AG04450 (cell line): ENCODE data around the gene FAAP20. TPM values are rescaled to one million over a fixed set of nuclear protein-coding genes. Genes with fewer than 3 reads are reported as not detected.

Experiments used
- CTCF ChIA-PET: fragments of 300-600, 350-600 bp; formaldehyde crosslinking; extraction: SDS; loops from one replicate; lab custom pipeline; 2022; ENCODE audit warnings: antibody characterized with exemption, inconsistent platforms; lab: Charles Lee
- POLR2A ChIA-PET: fragments of 350-600 bp; formaldehyde crosslinking; extraction: SDS; loops from one replicate; lab custom pipeline; 2021; ENCODE audit warnings: antibody characterized with exemption, inconsistent platforms; lab: Yijun Ruan, JAX
- DNase-seq: peaks from one replicate; pipeline ENCODE4 v3.0.0-alpha.2; 2011; ENCODE audit warnings: low read depth, low spot score
- H3K27ac ChIP-seq: one replicate; pipeline ENCODE4 v1.5.1; 2012; ENCODE audit warnings: low read depth, low read length, control low read depth
- H3K27me3 ChIP-seq: one replicate; pipeline ENCODE4 v1.6.0; 2012; ENCODE audit warnings: low read length; ENCODE audit not compliant: control insufficient read depth, insufficient read depth
- H3K4me3 ChIP-seq: 2 replicates; pipeline ENCODE4 v1.5.1; 2011; ENCODE audit warnings: mild to moderate bottlenecking, low read depth, low read length, control low read depth
- H3K9me3 ChIP-seq: 2 replicates; pipeline ENCODE4 v1.5.1; 2012; ENCODE audit warnings: low read length; ENCODE audit not compliant: control insufficient read depth, insufficient read depth
- polyA plus RNA-seq: library from polyadenylated mRNA; depleted of rRNA; stranded (reverse); fragments of >200 nt; gene quantifications from 2 replicates; pipeline ENCODE4 v1.2.3, GENCODE V29; 2011
- TF ChIP-seq, protein P1 (sequence below): IDR thresholded peaks from 2 replicates; pipeline ENCODE4 v1.5.1; 2011; ENCODE audit warnings: low read depth, low read length, control low read depth, inconsistent platforms

FAAP20 gene
- polyA plus RNA-seq, 1 experiment, result 9.7 TPM

DNA sequence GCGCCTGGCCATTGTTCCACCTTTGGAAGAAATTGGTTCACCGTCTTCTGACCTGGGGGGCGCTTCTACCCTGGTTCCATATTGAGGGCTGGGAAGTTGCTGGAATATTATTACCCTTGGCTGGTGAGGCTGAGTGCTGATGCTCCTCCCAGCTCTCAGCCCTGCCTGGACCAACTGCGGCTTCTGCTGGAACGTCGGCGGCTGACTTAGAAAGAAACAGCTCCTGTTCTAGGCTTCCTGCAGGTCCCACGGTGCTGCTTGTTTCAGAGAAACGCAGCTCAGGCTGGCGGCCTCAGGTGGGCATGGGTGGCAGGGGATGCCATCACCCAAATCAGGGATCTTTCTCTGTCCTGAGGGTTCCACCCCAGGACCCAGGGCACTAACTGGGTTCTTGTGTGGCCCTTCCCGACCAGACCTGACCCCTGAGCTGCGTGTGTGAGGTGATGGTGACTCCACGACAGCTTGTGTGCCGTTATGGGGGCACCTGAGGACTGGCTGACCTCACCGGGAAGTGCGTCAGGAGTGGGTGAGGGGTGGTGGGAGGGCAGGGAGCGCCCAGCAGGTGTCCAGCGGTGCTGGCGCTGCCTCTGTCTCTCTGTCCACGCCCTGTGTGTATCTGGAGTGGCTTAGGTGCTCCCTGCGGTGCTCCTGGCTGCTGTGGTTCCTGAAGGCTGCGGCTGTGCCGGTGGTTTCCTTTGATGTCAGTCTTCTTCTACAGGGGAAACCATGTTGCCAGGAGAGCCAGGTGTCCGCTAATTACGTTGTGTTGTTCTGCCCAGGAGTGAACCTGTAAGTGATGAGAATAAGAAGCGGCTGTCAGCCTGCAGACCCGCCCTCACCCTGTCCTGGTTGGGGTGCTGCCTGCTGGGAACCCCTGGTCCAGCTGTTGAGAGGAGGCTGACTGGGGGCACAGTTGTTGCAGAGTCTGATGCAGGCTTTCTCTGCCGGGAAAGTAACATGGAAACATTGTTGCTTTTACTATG, 42.4 kb upstream of the FAAP20 start:
- DNase-seq, result no peak
- TF ChIP-seq, protein P1, sequence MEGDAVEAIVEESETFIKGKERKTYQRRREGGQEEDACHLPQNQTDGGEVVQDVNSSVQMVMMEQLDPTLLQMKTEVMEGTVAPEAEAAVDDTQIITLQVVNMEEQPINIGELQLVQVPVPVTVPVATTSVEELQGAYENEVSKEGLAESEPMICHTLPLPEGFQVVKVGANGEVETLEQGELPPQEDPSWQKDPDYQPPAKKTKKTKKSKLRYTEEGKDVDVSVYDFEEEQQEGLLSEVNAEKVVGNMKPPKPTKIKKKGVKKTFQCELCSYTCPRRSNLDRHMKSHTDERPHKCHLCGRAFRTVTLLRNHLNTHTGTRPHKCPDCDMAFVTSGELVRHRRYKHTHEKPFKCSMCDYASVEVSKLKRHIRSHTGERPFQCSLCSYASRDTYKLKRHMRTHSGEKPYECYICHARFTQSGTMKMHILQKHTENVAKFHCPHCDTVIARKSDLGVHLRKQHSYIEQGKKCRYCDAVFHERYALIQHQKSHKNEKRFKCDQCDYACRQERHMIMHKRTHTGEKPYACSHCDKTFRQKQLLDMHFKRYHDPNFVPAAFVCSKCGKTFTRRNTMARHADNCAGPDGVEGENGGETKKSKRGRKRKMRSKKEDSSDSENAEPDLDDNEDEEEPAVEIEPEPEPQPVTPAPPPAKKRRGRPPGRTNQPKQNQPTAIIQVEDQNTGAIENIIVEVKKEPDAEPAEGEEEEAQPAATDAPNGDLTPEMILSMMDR, result no peak
- CTCF ChIA-PET, result no interaction called here

DNA sequence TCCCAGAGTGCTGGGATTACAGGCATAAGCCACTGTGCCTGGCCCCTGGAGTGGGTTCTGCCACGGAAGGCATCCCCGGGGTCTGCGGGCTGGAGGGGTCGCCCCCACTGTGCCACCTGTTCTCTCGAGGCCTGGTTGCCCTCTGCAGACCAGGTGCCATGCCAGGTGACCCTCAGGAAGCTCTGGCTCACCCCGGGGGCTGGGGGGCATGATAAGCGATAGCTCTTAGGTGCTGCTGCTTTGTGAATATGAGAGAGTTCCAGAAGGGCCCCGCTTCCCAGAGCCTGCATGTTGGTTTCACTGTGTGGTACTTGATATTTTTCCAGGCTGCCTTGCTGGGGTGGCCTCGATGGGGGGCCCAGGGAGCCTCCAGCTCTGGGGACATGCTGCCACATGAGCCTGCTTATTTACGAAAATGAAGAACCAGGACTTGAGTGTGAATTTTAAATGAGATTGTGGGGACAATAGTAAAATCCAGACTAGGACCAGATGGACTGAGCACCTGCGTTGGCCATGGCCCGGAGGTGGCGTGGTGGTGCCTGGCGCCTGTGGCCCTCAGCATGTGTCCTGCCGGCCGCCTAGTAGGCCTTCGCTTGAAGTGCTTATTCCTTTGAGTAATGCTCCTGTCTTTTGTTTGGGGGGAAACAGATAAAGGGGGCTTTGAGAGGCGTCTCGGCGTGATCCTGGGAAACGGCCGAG, 40.9 kb upstream of the FAAP20 start:
- Histone ChIP-seq H3K27ac (peak overlapping the region; percentile 31), H3K4me3 (no peak overlapping the region), H3K9me3 (no peaks in the 10 kb centered on the region; the same call in 1 of the 2 replicates), H3K27me3 (no peaks in the 10 kb centered on the region)
- CTCF ChIA-PET, result interaction anchor here (0.7 to 2.9 kb wide), 3 partner anchors 80 to 146 kb away, joined by 5 to 13 read pairs (median 9); no protein-coding TSS in a partner anchor
- DNase-seq, result no peak
- TF ChIP-seq, protein P1, result no peak
- POLR2A ChIA-PET, result no interaction called here

More for the DNA sequence above, 42.4 kb upstream of the FAAP20 start:
- POLR2A ChIA-PET, result no interaction called here
- H3K9me3 ChIP-seq, result no peaks in the 10 kb centered on the region; the same call in 1 of the 2 replicates
- H3K27me3 ChIP-seq, result no peaks in the 10 kb centered on the region
- H3K27ac ChIP-seq, result no peak overlapping the region
- no peak overlapping the region for H3K4me3 ChIP-seq

DNA sequence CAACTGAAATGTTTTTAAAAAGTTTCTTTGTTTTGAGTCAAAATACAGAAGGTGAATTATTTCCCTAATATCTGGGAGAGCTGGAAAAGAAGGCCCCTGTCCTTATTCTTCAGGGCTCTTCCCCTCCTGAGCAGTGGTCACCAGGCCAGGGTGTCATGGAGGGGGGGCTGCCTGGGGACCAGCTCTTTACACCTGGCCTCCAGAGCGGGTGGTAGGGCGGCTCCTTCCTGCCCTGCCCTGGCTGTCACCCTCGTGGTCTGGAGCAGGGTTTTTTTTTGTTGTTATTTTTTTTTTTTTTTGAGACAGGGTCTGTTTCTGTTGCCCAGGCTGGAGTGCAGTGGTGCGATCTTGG, 40.2 kb upstream of the FAAP20 start:
- H3K4me3 ChIP-seq, result peak overlapping the region; percentile 31; the same call in 1 of the 2 replicates
- H3K9me3 ChIP-seq, result no peaks in the 10 kb centered on the region; the same call in 1 of the 2 replicates
- POLR2A ChIA-PET, result interaction anchor here (0.9 to 1.3 kb wide), 3 partner anchors 38 to 87 kb away, joined by 3 to 6 read pairs (median 5); no protein-coding TSS in a partner anchor
- CTCF ChIA-PET, result interaction anchor here (0.7 to 2.9 kb wide), 4 partner anchors 40 to 147 kb away, joined by 5 to 13 read pairs (median 10); partner anchors contain the start of gene FAAP20
- DNase-seq, result no peak
- TF ChIP-seq, protein P1, result no peak
- H3K27me3 ChIP-seq, result no peaks in the 10 kb centered on the region
- peak overlapping the region; percentile 94 for H3K27ac ChIP-seq

DNA sequence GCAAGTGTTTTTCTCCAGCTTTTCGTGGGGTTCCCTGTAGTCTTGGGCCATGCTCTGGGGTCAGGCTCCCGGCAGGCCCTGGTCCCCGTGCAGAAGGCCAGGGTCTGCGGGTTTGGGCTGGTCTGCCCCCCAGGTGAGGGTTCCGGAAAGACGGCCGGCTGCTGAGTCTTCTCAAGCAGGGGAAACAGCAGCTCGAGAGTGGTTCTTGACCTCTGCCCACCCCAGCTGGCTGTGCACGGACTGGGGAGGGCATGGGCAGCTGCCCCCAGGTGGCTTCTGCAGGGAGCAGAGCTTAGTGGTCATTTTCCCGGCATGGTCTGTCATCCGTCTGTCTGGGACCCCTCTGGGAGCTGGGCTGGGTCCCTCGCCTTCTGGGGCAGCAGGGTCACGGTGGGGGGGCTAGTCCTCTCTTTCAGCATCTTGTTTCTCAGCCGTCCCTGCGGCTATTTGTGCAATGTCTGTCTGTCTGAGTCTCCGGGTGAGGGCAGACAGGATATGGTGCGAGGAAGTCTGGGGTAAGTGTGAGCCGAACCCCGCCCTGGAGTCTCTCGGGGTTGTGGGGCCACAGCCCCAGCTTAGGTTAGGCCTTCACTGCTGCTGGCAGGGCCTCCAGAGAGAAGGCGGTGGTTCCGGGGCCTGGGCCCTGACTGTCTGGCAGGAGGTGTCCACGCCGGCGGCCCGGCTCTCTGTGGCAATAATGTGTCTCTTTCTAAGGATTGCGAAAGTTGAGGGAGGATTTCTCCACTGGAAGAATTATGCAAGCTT, 39.6 kb upstream of the FAAP20 start:
- H3K9me3 ChIP-seq, result peaks cover 5% of the 10 kb centered on the region; the same call in 1 of the 2 replicates
- ChIA-PET POLR2A (interaction anchor here (0.6 to 1.3 kb wide), 5 partner anchors 38 to 88 kb away, joined by 3 to 6 read pairs (median 4); partner anchors contain the start of gene FAAP20), CTCF (interaction anchor here (0.8 to 2.9 kb wide), 5 partner anchors 39 to 148 kb away, joined by 3 to 13 read pairs (median 5); partner anchors contain the start of gene FAAP20)
- peak overlapping the region; percentile 87 for H3K4me3 ChIP-seq
- TF ChIP-seq, protein P1, result no peak
- no peak overlapping the region for H3K27ac ChIP-seq
- peak; percentile 61 for DNase-seq
- H3K27me3 ChIP-seq, result no peaks in the 10 kb centered on the region
